Type B pancreatic cell (in vitro differentiated cells): Measurements from ENCODE around the gene ELL2. TPM values are rescaled to one million over a fixed set of nuclear protein-coding genes. Genes with fewer than 3 reads are reported as not detected.

Experiments
- DNase-seq: peaks from one replicate; pipeline ENCODE4 v3.0.0; 2021; ENCODE audit warnings: mixed read lengths; ENCODE audit not compliant: unreplicated experiment; ENCODE audit errors: extremely low spot score
- H3K27ac Mint-ChIP-seq: 2 replicates; pipeline ENCODE4 v1.8.0; 2021; ENCODE audit warnings: mild to moderate bottlenecking, mixed read lengths
- H3K27me3 Mint-ChIP-seq: 2 replicates; pipeline ENCODE4 v1.8.0; 2021; ENCODE audit warnings: mixed read lengths
- H3K36me3 Mint-ChIP-seq: 2 replicates; pipeline ENCODE4 v1.8.0; 2021; ENCODE audit warnings: mixed read lengths
- H3K4me1 Mint-ChIP-seq: one replicate; pipeline ENCODE4 v1.8.0; 2021; ENCODE audit warnings: mixed read lengths; ENCODE audit not compliant: unreplicated experiment
- H3K4me3 Mint-ChIP-seq: 2 replicates; pipeline ENCODE4 v1.8.0; 2021; ENCODE audit warnings: mild to moderate bottlenecking, mixed read lengths
- H3K9me3 Mint-ChIP-seq: 2 replicates; pipeline ENCODE4 v1.8.0; 2021; ENCODE audit warnings: mixed read lengths
- CTCF ChIP-seq: fragments of 200-600 bp; sonication (generic); conservative IDR thresholded peaks from 2 replicates; pipeline ENCODE4 v1.5.0; 2021; ENCODE audit warnings: antibody characterized with exemption, mild to moderate bottlenecking
- total RNA-seq: library from RNA; stranded (reverse); gene quantifications from 2 replicates; pipeline ENCODE4 v1.2.1, GENCODE V29; 2021; ENCODE audit warnings: low replicate concordance

Gene ELL2
- total RNA-seq, 1 donor from 2014 or later = 33.9 TPM

GRCh38 chr5:95963650-95964410 lies 2.2 kb upstream of the ELL2 start:
- H3K36me3 Mint-ChIP-seq = peaks cover 5% of the 10 kb centered on the region
- no peaks in the 10 kb centered on the region for H3K9me3 Mint-ChIP-seq
- peak overlapping the region; percentile 25 for H3K4me3 Mint-ChIP-seq
- H3K4me1 Mint-ChIP-seq = peaks cover 27% of the 10 kb centered on the region
- no peak for TF ChIP-seq CTCF
- peaks cover 26% of the 10 kb centered on the region for H3K27me3 Mint-ChIP-seq
- peak overlapping the region; percentile 54 for H3K27ac Mint-ChIP-seq
- DNase-seq = no peak

GRCh38 chr5:95962785-95963184 lies 1.1 kb upstream of the ELL2 start:
- TF ChIP-seq CTCF = no peak
- H3K9me3 Mint-ChIP-seq = no peaks in the 10 kb centered on the region
- peak overlapping the region; percentile 96 for H3K4me3 Mint-ChIP-seq
- DNase-seq = no peak
- H3K4me1 Mint-ChIP-seq = peaks cover 27% of the 10 kb centered on the region
- peaks cover 5% of the 10 kb centered on the region for H3K36me3 Mint-ChIP-seq
- H3K27ac Mint-ChIP-seq = peak overlapping the region; percentile 100
- peaks cover 26% of the 10 kb centered on the region for H3K27me3 Mint-ChIP-seq

GRCh38 chr5:95962475-95962773 lies 773 bp upstream of the ELL2 start:
- no peak for DNase-seq
- peak overlapping the region; percentile 100 for H3K27ac Mint-ChIP-seq

GRCh38 chr5:95960667-95961616 lies 709 bp downstream of the ELL2 start:
- Mint-ChIP-seq H3K27me3 (peaks cover 23% of the 10 kb centered on the region), H3K4me3 (peak overlapping the region; percentile 98), H3K27ac (peak overlapping the region; percentile 100), H3K4me1 (peaks cover 27% of the 10 kb centered on the region), H3K36me3 (peaks cover 5% of the 10 kb centered on the region), H3K9me3 (no peaks in the 10 kb centered on the region)
- peak; percentile 87 for DNase-seq
- TF ChIP-seq CTCF = peak; percentile 90

More at GRCh38 chr5:95962475-95962773, 773 bp upstream of the ELL2 start:
- H3K9me3 Mint-ChIP-seq = no peaks in the 10 kb centered on the region
- H3K27me3 Mint-ChIP-seq = peaks cover 26% of the 10 kb centered on the region
- peaks cover 27% of the 10 kb centered on the region for H3K4me1 Mint-ChIP-seq
- peaks cover 5% of the 10 kb centered on the region for H3K36me3 Mint-ChIP-seq
- TF ChIP-seq CTCF = no peak
- peak overlapping the region; percentile 96 for H3K4me3 Mint-ChIP-seq

- DNase-seq = no peak
- no peaks in the 10 kb centered on the region for H3K9me3 Mint-ChIP-seq
- H3K36me3 Mint-ChIP-seq = peaks cover 5% of the 10 kb centered on the region
- peaks cover 27% of the 10 kb centered on the region for H3K4me1 Mint-ChIP-seq
- TF ChIP-seq CTCF = no peak
- peak overlapping the region; percentile 98 for H3K4me3 Mint-ChIP-seq
- peaks cover 23% of the 10 kb centered on the region for H3K27me3 Mint-ChIP-seq
- H3K27ac Mint-ChIP-seq = peak overlapping the region; percentile 95
Observed at GRCh38 chr5:95959888-95960666, 1.6 kb downstream of the ELL2 start.
